Measurements from ENCODE around the gene TIMM23. TPM values are rescaled to one million over a fixed set of nuclear protein-coding genes. Genes with fewer than 3 reads are reported as not detected.
"Not testable (repeated sequence)": the region's sequence is repeated elsewhere in the genome, so short reads cannot be mapped to it uniquely, and the experiment has no call there.

TIMM23 gene
- total RNA-seq, 1 donor from 2014 or later = 98.7 TPM

GRCh38 chr10:46035923-46036849, 63.9 kb downstream of the TIMM23 start:
- no peak for DNase-seq (ENCODE audit: low read depth)
- H3K4me3 ChIP-seq (ENCODE audit: low read depth, low read length) = no peak overlapping the region
- no peak for TF ChIP-seq CTCF (conservative IDR thresholded peaks at IDR 0.05; ENCODE audit: low read depth, low read length)

GRCh38 chr10:46037107-46037825, 65.0 kb downstream of the TIMM23 start:
- H3K4me3 ChIP-seq (ENCODE audit: low read depth, low read length) = no peak overlapping the region
- TF ChIP-seq CTCF (conservative IDR thresholded peaks at IDR 0.05; ENCODE audit: low read depth, low read length) = no peak
- DNase-seq (ENCODE audit: low read depth) = no peak

GRCh38 chr10:46040004-46040403, 67.7 kb downstream of the TIMM23 start:
- no peak for DNase-seq (ENCODE audit: low read depth)
- TF ChIP-seq CTCF (conservative IDR thresholded peaks at IDR 0.05; ENCODE audit: low read depth, low read length) = no peak
- no peak overlapping the region for H3K4me3 ChIP-seq (ENCODE audit: low read depth, low read length)

- DNase-seq (ENCODE audit: low read depth) = no peak
- TF ChIP-seq CTCF (conservative IDR thresholded peaks at IDR 0.05; ENCODE audit: low read depth, low read length) = no peak
- no peak overlapping the region for H3K4me3 ChIP-seq (ENCODE audit: low read depth, low read length)
These were observed 70.2 kb downstream of the TIMM23 start for GRCh38 chr10:46042527-46042926.

- DNase-seq (ENCODE audit: low read depth) = no peak
- no peak within 1 kb of the TSS for H3K4me3 ChIP-seq (ENCODE audit: low read depth, low read length)
- TF ChIP-seq CTCF (conservative IDR thresholded peaks at IDR 0.05; ENCODE audit: low read depth, low read length) = no peak
These were observed 74.0 kb downstream of the TIMM23 start, which contains the start of gene MSMB for GRCh38 chr10:46046261-46046660. Gene MSMB, minus strand, starts transcription at chr10:46046269. Its CDS starts 32 bp downstream, at chr10:46046237.

GRCh38 chr10:46048152-46048551, 75.9 kb downstream of the TIMM23 start:
- TF ChIP-seq CTCF (conservative IDR thresholded peaks at IDR 0.05; ENCODE audit: low read depth, low read length) = no peak
- DNase-seq (ENCODE audit: low read depth) = no peak
- H3K4me3 ChIP-seq (ENCODE audit: low read depth, low read length) = no peak overlapping the region

- not testable (repeated sequence) for DNase-seq (ENCODE audit: low read depth); H3K4me3 ChIP-seq (ENCODE audit: low read depth, low read length)
These were observed 77.2 kb downstream of the TIMM23 start for GRCh38 chr10:46049497-46049831.

Measured in epithelial cell of proximal tubule (primary cell).